ENCODE data around the gene ZNF460. TPM values are rescaled to one million over a fixed set of nuclear protein-coding genes. Genes with fewer than 3 reads are reported as not detected.
A peak's percentile ranks its signal among the peaks of the same experiment; 100 is the strongest.
"Not testable (repeated sequence)": the region's sequence is repeated elsewhere in the genome, so short reads cannot be mapped to it uniquely, and the experiment has no call there.

The ZNF460 gene
- total RNA-seq, 1 experiment from 2014 or later: 113 TPM

DNA sequence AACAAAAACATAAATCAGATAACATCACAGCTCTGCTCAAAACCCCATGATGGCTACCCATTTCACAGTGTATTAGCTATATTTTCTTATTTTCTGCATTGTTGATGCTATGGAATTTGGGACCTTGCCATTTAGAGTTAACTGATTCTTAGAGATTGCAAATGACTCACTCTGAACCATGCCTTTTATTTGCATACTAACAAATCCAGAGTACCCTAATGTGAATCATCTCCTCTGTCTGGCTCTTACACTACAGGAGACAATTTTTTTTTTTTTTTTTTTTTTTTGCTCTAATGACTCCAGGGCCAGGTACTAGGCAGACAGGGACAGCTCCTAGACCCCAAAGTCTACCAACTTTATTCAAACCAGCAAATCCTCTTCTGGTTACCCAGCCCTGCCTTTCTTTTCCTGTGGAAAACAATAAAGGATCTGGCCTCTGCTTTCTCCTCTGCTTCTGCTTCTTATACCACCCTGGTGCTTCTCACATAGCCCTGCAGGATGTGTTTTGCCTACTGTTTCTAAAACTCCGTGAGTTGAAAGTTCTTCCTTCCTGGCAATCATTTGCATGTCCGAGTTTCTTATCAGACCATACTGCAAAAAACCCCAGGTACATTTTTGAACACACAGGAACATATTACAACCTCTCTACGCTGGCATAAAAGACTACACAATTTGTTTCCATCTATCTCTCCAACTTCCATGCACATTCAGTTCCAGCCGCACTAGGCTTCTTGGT lies 10.6 kb upstream of the ZNF460 start:
- H3K4me3 ChIP-seq (ENCODE audit: low read length): peak overlapping the region; percentile 44
- H3K27me3 ChIP-seq (ENCODE audit: low read length): no peaks in the 10 kb centered on the region
- H3K4me1 ChIP-seq (ENCODE audit: low read length): peaks cover 45% of the 10 kb centered on the region
- peak overlapping the region; percentile 67 for H3K4me2 ChIP-seq (ENCODE audit: low read depth, low read length, poor library complexity, severe bottlenecking)
- peak overlapping the region; percentile 43 for H3K9ac ChIP-seq (ENCODE audit: low read length)
- H4K20me1 ChIP-seq (ENCODE audit: insufficient read depth, low read depth, low read length): no peaks in the 10 kb centered on the region
- peak; percentile 85 for DNase-seq
- H3K9me3 ChIP-seq (ENCODE audit: low read length): no peaks in the 10 kb centered on the region
- peak overlapping the region; percentile 71 for H2AFZ ChIP-seq (ENCODE audit: low read length)
- H3K79me2 ChIP-seq (ENCODE audit: low read length): no peaks in the 10 kb centered on the region
- H3K27ac ChIP-seq (ENCODE audit: low read length): peak overlapping the region; percentile 81
- 0 out of 2 replicates have a peak, but pooled peaks cover under 1% of the 10 kb centered on the region for H3K36me3 ChIP-seq (ENCODE audit: insufficient read depth, low read length)
- no peaks in the 10 kb centered on the region for H3K9me2 ChIP-seq (replicated peaks; ENCODE audit: insufficient read depth, low read length)

DNA sequence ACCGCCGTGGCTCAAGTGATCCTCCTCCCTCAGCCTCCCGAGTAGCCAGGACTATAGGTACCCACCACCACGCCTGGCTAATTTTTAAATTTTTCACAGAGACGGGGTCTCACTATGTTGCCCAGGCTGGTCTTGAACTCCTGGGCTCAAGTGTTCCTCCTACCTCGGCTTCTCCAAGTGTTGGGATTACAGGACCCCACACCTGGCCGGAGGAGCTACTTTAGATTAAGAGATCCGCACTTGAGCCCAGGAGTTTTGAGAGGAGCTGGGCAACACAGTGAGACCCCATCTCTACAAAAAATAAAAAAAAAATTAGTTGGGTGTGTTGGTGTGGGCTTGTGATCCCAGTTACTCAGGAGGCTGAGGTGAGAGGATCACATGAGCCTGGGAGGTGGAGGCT lies 9.0 kb upstream of the ZNF460 start:
- Histone ChIP-seq H3K36me3 (ENCODE audit: insufficient read depth, low read length) (0 out of 2 replicates have a peak, but pooled peaks cover 3% of the 10 kb centered on the region), H3K4me1 (ENCODE audit: low read length) (peaks cover 42% of the 10 kb centered on the region), H3K9me3 (ENCODE audit: low read length) (no peaks in the 10 kb centered on the region)

DNA sequence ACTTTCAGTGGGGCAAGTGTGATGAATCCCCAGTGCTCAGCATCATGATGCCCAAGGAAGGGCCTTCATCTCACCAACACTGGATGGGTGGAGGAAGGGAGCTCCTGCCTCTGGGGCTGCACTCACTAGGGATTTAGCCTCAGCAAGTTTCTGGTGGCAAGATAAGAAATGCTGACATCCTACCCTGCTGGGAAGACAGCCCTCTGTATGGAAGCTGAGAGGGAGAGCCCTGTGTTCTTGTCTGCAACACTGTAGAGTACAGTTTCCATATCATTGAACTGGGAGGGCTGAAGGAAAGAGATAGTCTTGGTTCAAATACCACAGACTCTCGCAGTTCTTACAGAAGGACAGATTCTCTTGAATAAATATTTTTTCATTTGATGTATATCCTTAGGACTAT lies 7.3 kb upstream of the ZNF460 start:
- H3K79me2 ChIP-seq (ENCODE audit: low read length): peaks cover 1% of the 10 kb centered on the region; the same call in 1 of the 2 replicates
- H4K20me1 ChIP-seq (ENCODE audit: insufficient read depth, low read depth, low read length): no peaks in the 10 kb centered on the region
- no peak overlapping the region for H3K4me3 ChIP-seq (ENCODE audit: low read length)
- no peak overlapping the region for H3K9ac ChIP-seq (ENCODE audit: low read length)
- peak overlapping the region; percentile 8; the same call in 1 of the 2 replicates for H2AFZ ChIP-seq (ENCODE audit: low read length)
- H3K4me1 ChIP-seq (ENCODE audit: low read length): peaks cover 30% of the 10 kb centered on the region
- H3K36me3 ChIP-seq (ENCODE audit: insufficient read depth, low read length): 0 out of 2 replicates have a peak, but pooled peaks cover 3% of the 10 kb centered on the region
- H3K4me2 ChIP-seq (ENCODE audit: low read depth, low read length, poor library complexity, severe bottlenecking): no peak overlapping the region
- no peaks in the 10 kb centered on the region for H3K9me3 ChIP-seq (ENCODE audit: low read length)
- H3K27me3 ChIP-seq (ENCODE audit: low read length): no peaks in the 10 kb centered on the region
- DNase-seq: no peak
- no peak overlapping the region; the same call in 1 of the 2 replicates for H3K27ac ChIP-seq (ENCODE audit: low read length)
- H3K9me2 ChIP-seq (replicated peaks; ENCODE audit: insufficient read depth, low read length): no peaks in the 10 kb centered on the region

More for the DNA sequence above, 9.0 kb upstream of the ZNF460 start:
- H3K9me2 ChIP-seq (replicated peaks; ENCODE audit: insufficient read depth, low read length): no peaks in the 10 kb centered on the region
- H2AFZ ChIP-seq (ENCODE audit: low read length): no peak overlapping the region
- H3K4me3 ChIP-seq (ENCODE audit: low read length): no peak overlapping the region
- no peaks in the 10 kb centered on the region for H3K27me3 ChIP-seq (ENCODE audit: low read length)
- no peak overlapping the region for H3K4me2 ChIP-seq (ENCODE audit: low read depth, low read length, poor library complexity, severe bottlenecking)
- no peaks in the 10 kb centered on the region for H4K20me1 ChIP-seq (ENCODE audit: insufficient read depth, low read depth, low read length)
- no peak for DNase-seq
- H3K27ac ChIP-seq (ENCODE audit: low read length): no peak overlapping the region
- no peaks in the 10 kb centered on the region for H3K79me2 ChIP-seq (ENCODE audit: low read length)
- no peak overlapping the region for H3K9ac ChIP-seq (ENCODE audit: low read length)

DNA sequence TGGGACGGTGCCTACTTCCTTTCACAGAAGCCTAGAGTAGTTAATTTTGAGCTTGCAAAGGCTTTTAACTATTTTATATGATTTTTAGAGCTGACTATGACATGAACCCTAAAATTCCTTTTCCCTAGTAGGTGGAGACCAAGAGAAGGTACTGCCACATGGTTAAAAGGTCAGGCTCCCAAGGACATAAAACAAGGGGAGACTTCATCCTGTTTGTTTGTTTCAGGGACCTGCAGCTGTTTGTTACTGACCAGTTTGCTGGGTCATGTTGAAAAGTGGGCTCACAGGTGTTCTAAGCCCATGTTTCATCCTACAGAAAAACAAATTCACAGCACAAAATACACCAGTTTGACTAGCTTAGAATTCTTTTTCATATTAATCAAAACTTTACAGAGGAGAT lies 3.9 kb upstream of the ZNF460 start:
- no peak overlapping the region for H3K4me2 ChIP-seq (ENCODE audit: low read depth, low read length, poor library complexity, severe bottlenecking)
- peaks cover 18% of the 10 kb centered on the region for H3K4me1 ChIP-seq (ENCODE audit: low read length)
- H3K4me3 ChIP-seq (ENCODE audit: low read length): no peak overlapping the region
- no peaks in the 10 kb centered on the region for H3K27me3 ChIP-seq (ENCODE audit: low read length)
- peaks cover 28% of the 10 kb centered on the region for H3K79me2 ChIP-seq (ENCODE audit: low read length)
- H4K20me1 ChIP-seq (ENCODE audit: insufficient read depth, low read depth, low read length): peaks cover 4% of the 10 kb centered on the region; the same call in 1 of the 2 replicates
- DNase-seq: no peak
- H3K27ac ChIP-seq (ENCODE audit: low read length): no peak overlapping the region
- H3K9me3 ChIP-seq (ENCODE audit: low read length): no peaks in the 10 kb centered on the region
- H3K36me3 ChIP-seq (ENCODE audit: insufficient read depth, low read length): 0 out of 2 replicates have a peak, but pooled peaks cover 3% of the 10 kb centered on the region
- H2AFZ ChIP-seq (ENCODE audit: low read length): no peak overlapping the region
- no peaks in the 10 kb centered on the region for H3K9me2 ChIP-seq (replicated peaks; ENCODE audit: insufficient read depth, low read length)
- H3K9ac ChIP-seq (ENCODE audit: low read length): no peak overlapping the region

DNA sequence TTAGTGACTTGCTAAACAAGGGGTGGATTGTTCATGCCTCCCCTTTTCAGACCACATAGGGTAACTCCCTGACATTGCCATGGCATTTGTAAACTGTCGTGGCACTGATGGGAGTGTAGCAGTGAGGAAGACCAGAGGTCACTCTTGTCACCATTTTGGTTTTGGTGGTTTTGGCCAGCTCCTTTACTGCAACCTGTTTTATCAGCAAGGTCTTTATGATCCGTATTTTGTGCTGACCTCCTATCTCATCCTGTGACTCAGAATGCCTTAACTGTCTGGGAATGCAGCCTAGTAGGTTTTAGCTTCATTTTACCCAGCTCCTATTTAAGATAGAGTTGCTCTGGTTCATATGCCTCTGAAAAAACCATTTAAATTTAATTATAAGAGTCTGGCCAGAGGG lies 1.8 kb upstream of the ZNF460 start:
- not testable (repeated sequence) for H3K4me2 ChIP-seq (ENCODE audit: low read depth, low read length, poor library complexity, severe bottlenecking); H3K4me3 ChIP-seq (ENCODE audit: low read length); H3K27me3 ChIP-seq (ENCODE audit: low read length); DNase-seq; H2AFZ ChIP-seq (ENCODE audit: low read length); H3K9me2 ChIP-seq (replicated peaks; ENCODE audit: insufficient read depth, low read length); H3K9me3 ChIP-seq (ENCODE audit: low read length); H3K27ac ChIP-seq (ENCODE audit: low read length); H3K9ac ChIP-seq (ENCODE audit: low read length)
- Histone ChIP-seq H4K20me1 (ENCODE audit: insufficient read depth, low read depth, low read length) (peaks cover 15% of the 10 kb centered on the region; the same call in 1 of the 2 replicates), H3K4me1 (ENCODE audit: low read length) (peaks cover 27% of the 10 kb centered on the region), H3K79me2 (ENCODE audit: low read length) (peaks cover 49% of the 10 kb centered on the region), H3K36me3 (ENCODE audit: insufficient read depth, low read length) (peaks cover 16% of the 10 kb centered on the region; the same call in 1 of the 2 replicates)

DNA sequence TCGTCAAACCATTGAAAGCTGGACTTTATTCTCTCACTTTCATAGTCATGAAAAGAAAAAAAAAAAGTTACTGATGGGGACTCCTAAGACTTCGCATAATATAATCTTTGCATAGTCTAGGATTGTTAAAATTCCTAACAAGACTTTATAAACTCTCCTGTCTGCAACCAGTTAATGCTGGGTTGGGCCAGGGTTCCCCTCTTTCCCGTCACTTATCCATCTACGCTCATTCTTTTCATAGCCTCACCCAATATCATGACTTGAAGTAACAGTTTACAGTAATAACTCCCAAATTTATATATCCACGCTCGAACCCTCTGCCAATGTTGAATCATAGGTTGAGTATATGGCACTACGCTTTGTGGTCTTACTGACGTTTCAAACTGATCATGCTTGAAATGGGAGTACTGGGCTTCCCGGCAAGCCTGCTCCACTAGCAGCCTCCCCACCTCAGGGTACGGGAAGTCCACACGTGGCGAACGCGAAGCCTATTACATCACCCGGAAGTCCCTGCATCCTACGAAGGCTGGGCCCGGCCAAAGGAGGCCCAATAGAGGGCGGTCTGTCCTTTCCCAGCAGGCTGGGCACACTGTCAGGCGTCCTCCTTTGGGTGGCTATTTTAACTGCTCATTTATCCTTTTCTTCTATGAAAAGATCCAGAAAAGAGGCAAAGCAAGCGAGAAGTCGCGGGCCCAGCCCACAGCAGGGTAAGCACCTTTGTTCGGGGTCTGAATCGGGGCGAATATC lies 694 bp upstream of the ZNF460 start:
- H3K9ac ChIP-seq (ENCODE audit: low read length): peak overlapping the region; percentile 94
- no peaks in the 10 kb centered on the region for H3K27me3 ChIP-seq (ENCODE audit: low read length)
- peak overlapping the region; percentile 25; the same call in 1 of the 2 replicates for H2AFZ ChIP-seq (ENCODE audit: low read length)
- H3K4me1 ChIP-seq (ENCODE audit: low read length): peaks cover 23% of the 10 kb centered on the region
- peaks cover 59% of the 10 kb centered on the region for H3K79me2 ChIP-seq (ENCODE audit: low read length)
- no peaks in the 10 kb centered on the region for H3K9me2 ChIP-seq (replicated peaks; ENCODE audit: insufficient read depth, low read length)
- peak overlapping the region; percentile 99 for H3K4me2 ChIP-seq (ENCODE audit: low read depth, low read length, poor library complexity, severe bottlenecking)
- peaks cover 24% of the 10 kb centered on the region for H3K36me3 ChIP-seq (ENCODE audit: insufficient read depth, low read length)
- DNase-seq: peak; percentile 98
- peak overlapping the region; percentile 90 for H3K27ac ChIP-seq (ENCODE audit: low read length)
- no peaks in the 10 kb centered on the region for H3K9me3 ChIP-seq (ENCODE audit: low read length)
- peak overlapping the region; percentile 97 for H3K4me3 ChIP-seq (ENCODE audit: low read length)
- H4K20me1 ChIP-seq (ENCODE audit: insufficient read depth, low read depth, low read length): peaks cover 15% of the 10 kb centered on the region; the same call in 1 of the 2 replicates

DNA sequence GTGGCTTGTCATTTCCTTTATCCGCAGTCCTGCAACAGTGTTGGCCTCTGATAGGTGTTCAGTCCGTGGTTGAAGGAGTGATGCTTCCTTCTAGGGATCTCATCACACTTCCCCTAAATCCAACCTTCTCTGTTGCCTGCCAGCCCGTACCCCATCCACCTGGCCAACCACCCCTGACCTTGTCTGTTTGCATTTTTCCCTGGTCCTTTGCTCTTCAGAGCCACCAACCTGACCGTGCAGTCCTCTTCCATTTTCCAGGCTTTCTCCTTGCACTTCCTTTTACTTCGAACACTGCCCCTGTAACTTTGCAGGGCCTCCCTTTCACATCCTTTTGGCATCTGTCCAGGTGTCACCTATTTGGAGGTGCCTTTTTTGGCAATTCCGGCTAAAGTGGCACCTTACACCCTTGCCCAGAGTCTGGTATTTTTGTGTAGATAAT lies 696 bp downstream of the ZNF460 start:
- Histone ChIP-seq H3K9ac (ENCODE audit: low read length) (peak overlapping the region; percentile 94), H3K79me2 (ENCODE audit: low read length) (peaks cover 73% of the 10 kb centered on the region), H3K36me3 (ENCODE audit: insufficient read depth, low read length) (peaks cover 33% of the 10 kb centered on the region), H3K4me2 (ENCODE audit: low read depth, low read length, poor library complexity, severe bottlenecking) (peak overlapping the region; percentile 99), H3K27ac (ENCODE audit: low read length) (peak overlapping the region; percentile 90), H2AFZ (ENCODE audit: low read length) (no peak overlapping the region), H3K4me3 (ENCODE audit: low read length) (peak overlapping the region; percentile 97), H3K9me3 (ENCODE audit: low read length) (no peaks in the 10 kb centered on the region), H3K9me2 (replicated peaks; ENCODE audit: insufficient read depth, low read length) (no peaks in the 10 kb centered on the region), H3K27me3 (ENCODE audit: low read length) (no peaks in the 10 kb centered on the region), H3K4me1 (ENCODE audit: low read length) (peaks cover 23% of the 10 kb centered on the region), H4K20me1 (ENCODE audit: insufficient read depth, low read depth, low read length) (peaks cover 15% of the 10 kb centered on the region; the same call in 1 of the 2 replicates)
- peak; percentile 86 for DNase-seq
